K562 (cell line): ENCODE results near the gene RIT2. TPM values are rescaled to one million over a fixed set of nuclear protein-coding genes. Genes with fewer than 3 reads are reported as not detected.

Experiments
- ATAC-seq: fragments of 200-7000 bp; cut with Tn5 transposase; 3 replicates; pipeline ENCODE4 v1.9.1; 2020; ENCODE audit warnings: moderate library complexity
- BruUV-seq: library from RNA; stranded (reverse); fragments of 400-500 nt; replicated peaks from 2 replicates; lab custom pipeline; 2021; lab: Mats Ljungman, UMichigan
- CTCF ChIA-PET: fragments of 300-600 bp; formaldehyde crosslinking; extraction: SDS; loops from one replicate; lab custom pipeline; 2021; ENCODE audit warnings: low intra/inter-chr PET ratio; lab: Yijun Ruan, JAX
- POLR2A ChIA-PET: fragments of 300-600, 350-650 bp; sonication (Branson Sonifier 250); formaldehyde crosslinking; extraction: SDS; loops from one replicate; lab custom pipeline; 2021; ENCODE audit warnings: antibody characterized with exemption, inconsistent platforms; lab: Yijun Ruan, JAX
- DNase-seq, 4 experiments: peaks; one replicate each; pipeline versions ENCODE4 v3.0.0 to v3.0.0-alpha.2; 2011 to 2018; ENCODE audit warnings: low spot score in 3 of 4, mixed read lengths in 3 of 4; ENCODE audit errors: extremely low read depth in 1 of 4
- FAIRE-seq: peaks from 2 replicates; lab custom pipeline; 2011; peaks lifted over from hg19 to GRCh38; lab: Jason Lieb, UNC
- H2AFZ ChIP-seq: 2 replicates; pipeline ENCODE4 v1.6.0; 2011; ENCODE audit warnings: low read depth, low read length, control low read depth, inconsistent platforms
- H3K27ac ChIP-seq: fragments of 200-600 bp; 3 replicates; pipeline ENCODE4 v1.8.0; 2011; ENCODE audit warnings: low read depth, mild to moderate bottlenecking, control low read depth, inconsistent platforms, low read length, moderate library complexity, mixed read lengths; ENCODE audit errors: extremely low read depth
- H3K27me3 ChIP-seq, 2 experiments: fragments of 300-600 bp in 1 of 2; 2 replicates in 1 of 2; 3 replicates in 1 of 2; pipeline versions ENCODE4 v1.6.0 to v1.8.0; 2011; ENCODE audit warnings: inconsistent platforms in 2 of 2, low read length in 2 of 2, mild to moderate bottlenecking in 1 of 2, mixed read lengths in 1 of 2, moderate library complexity in 1 of 2; ENCODE audit not compliant: control insufficient read depth in 2 of 2, insufficient read depth in 2 of 2
- H3K36me3 ChIP-seq: fragments of 300-600 bp; 3 replicates; pipeline ENCODE4 v1.8.0; 2011; ENCODE audit warnings: mild to moderate bottlenecking, low read length, inconsistent platforms; ENCODE audit not compliant: control insufficient read depth, insufficient read depth
- H3K4me1 ChIP-seq, 2 experiments: fragments of 200-600 bp in 1 of 2; replicated peaks in 1 of 2; 2 replicates in 1 of 2; 3 replicates in 1 of 2; pipeline versions ENCODE4 v1.5.1 to v1.8.0; 2011; ENCODE audit warnings: inconsistent platforms in 2 of 2, low read length in 2 of 2, mild to moderate bottlenecking in 1 of 2, mixed read lengths in 1 of 2, moderate library complexity in 1 of 2; ENCODE audit not compliant: control insufficient read depth in 2 of 2, insufficient read depth in 2 of 2
- H3K4me2 ChIP-seq: 2 replicates; pipeline ENCODE4 v1.6.1; 2011; ENCODE audit warnings: low read length, control low read depth, inconsistent platforms, mixed read lengths; ENCODE audit not compliant: insufficient read depth
- H3K4me3 ChIP-seq: fragments of 200-600 bp; sonication (generic), shearing (Covaris generic); 2 replicates; pipeline ENCODE4 v1.5.1; 2016; ENCODE audit warnings: control low read depth, inconsistent platforms
- H3K79me2 ChIP-seq: fragments of 200-600 bp; 3 replicates; pipeline ENCODE4 v1.8.0; 2011; ENCODE audit warnings: low read length, inconsistent platforms; ENCODE audit not compliant: control insufficient read depth, insufficient read depth
- H3K9ac ChIP-seq, 2 experiments: 2 replicates each; pipeline versions ENCODE4 v1.6.0 to v1.6.1; 2011; ENCODE audit warnings: low read depth in 2 of 2, low read length in 2 of 2, control low read depth in 1 of 2, inconsistent platforms in 1 of 2, mild to moderate bottlenecking in 1 of 2, mixed read lengths in 1 of 2; ENCODE audit not compliant: insufficient read depth in 1 of 2
- H3K9me1 ChIP-seq: one replicate; pipeline ENCODE4 v1.6.0; 2011; ENCODE audit warnings: inconsistent platforms, mild to moderate bottlenecking, low read length, moderate library complexity; ENCODE audit not compliant: control insufficient read depth, insufficient read depth
- H3K9me3 ChIP-seq: replicated peaks from 2 replicates; pipeline ENCODE4 v1.5.1; 2011; ENCODE audit warnings: low read depth, low read length, inconsistent platforms; ENCODE audit not compliant: control insufficient read depth, insufficient read depth
- H4K20me1 ChIP-seq: replicated peaks from 2 replicates; pipeline ENCODE4 v1.6.1; 2011; ENCODE audit warnings: low read length, inconsistent platforms, mixed read lengths; ENCODE audit not compliant: control insufficient read depth, insufficient read depth
- BCOR ChIP-seq: fragments of 450-650 bp; IDR thresholded peaks from 2 replicates; pipeline ENCODE4 v1.6.1; 2016
- BDP1 ChIP-seq: IDR thresholded peaks from 3 replicates; pipeline ENCODE4 v1.6.1; 2011; ENCODE audit not compliant: insufficient read length, insufficient read depth
- FOXK1 ChIP-seq: sonication (generic); formaldehyde crosslinking; IDR thresholded peaks from 2 replicates; pipeline ENCODE4 v1.8.0; 2022; ENCODE audit warnings: missing genetic modification reagents, mild to moderate bottlenecking, borderline replicate concordance
- HDAC3 ChIP-seq: fragments of 450-650 bp; IDR thresholded peaks from 2 replicates; pipeline ENCODE4 v1.6.1; 2018; ENCODE audit warnings: borderline replicate concordance, mild to moderate bottlenecking, moderate library complexity; ENCODE audit not compliant: partially characterized antibody
- KDM2B ChIP-seq: fragments of 250-450 bp; sonication (Bioruptor Pico); IDR thresholded peaks from 2 replicates; pipeline ENCODE4 v1.8.0; 2021; ENCODE audit warnings: mild to moderate bottlenecking, moderate library complexity
- NR3C1 ChIP-seq: sonication (generic); formaldehyde crosslinking; IDR thresholded peaks from 2 replicates; pipeline ENCODE4 v1.8.1; 2022; ENCODE audit warnings: missing genetic modification reagents
- PRPF4 ChIP-seq: fragments of 200-400 bp; formaldehyde crosslinking; IDR thresholded peaks from one replicate; pipeline ENCODE4 v1.6.1; 2017; ENCODE audit warnings: low read length, low read depth, mild to moderate bottlenecking; ENCODE audit not compliant: insufficient read depth, poor library complexity, severe bottlenecking
- RBM22 ChIP-seq: fragments of 200-400 bp; formaldehyde crosslinking; IDR thresholded peaks from 2 replicates; pipeline ENCODE4 v1.6.1; 2018; ENCODE audit warnings: low read length, low read depth; ENCODE audit not compliant: poor library complexity, severe bottlenecking
- SMARCC2 ChIP-seq: fragments of 450-650 bp; IDR thresholded peaks from 2 replicates; pipeline ENCODE4 v1.6.1; 2017; ENCODE audit warnings: antibody characterized with exemption, moderate library complexity, mild to moderate bottlenecking, low read depth
- ZNF282 ChIP-seq: sonication (generic); formaldehyde crosslinking; IDR thresholded peaks from 2 replicates; pipeline ENCODE4 v1.8.1; 2023; ENCODE audit warnings: missing genetic modification reagents
- ZNF311 ChIP-seq: fragments of 250-450 bp; sonication (Bioruptor Pico); IDR thresholded peaks from 2 replicates; pipeline ENCODE4 v1.4.0; 2020; ENCODE audit warnings: mild to moderate bottlenecking, moderate library complexity
- ZNF354B ChIP-seq: fragments of 250-450 bp; sonication (Bioruptor Pico); IDR thresholded peaks from 2 replicates; pipeline ENCODE4 v1.4.0; 2020
- WGBS: fragments of 100-300 bp; shearing (Covaris generic); methylation state at CpG from one replicate; pipeline ENCODE4 v1.1.6; 2016; ENCODE audit warnings: low coverage, mixed read lengths; ENCODE audit not compliant: insufficient coverage; ENCODE audit errors: missing lambda C conversion rate; 5-methylcytosine and 5-hydroxymethylcytosine counted together
- in situ Hi-C: fragments of 300-500 bp; cut with MboI; formaldehyde crosslinking; loops from 4 replicates; pipeline ENCODE4 v1.15.0; 2018; ENCODE audit warnings: inconsistent platforms, mixed read lengths
- intact Hi-C: fragments of 100-400 bp; cut with micrococcal nuclease; formaldehyde crosslinking; loops from 2 replicates; pipeline ENCODE4 v1.14.2; 2022
- polyA plus RNA-seq, 8 experiments: library from polyadenylated mRNA; depleted of rRNA in 4 of 8; stranded (reverse) in 5 of 8; unstranded in 3 of 8; fragments of >200 nt; fragmentation: Nextera tagmentation in 2 of 8; fragmentation: Illumina TruSeq in 1 of 8; extraction: Ambion mirVana in 2 of 8; extraction: Trizol in 1 of 8; gene quantifications; 2 replicates each; pipeline versions ENCODE4 v1.2.1 to v1.2.3, GENCODE V29; 2011 to 2014; ENCODE audit warnings: inconsistent platforms in 1 of 8, missing spikeins in 1 of 8
- total RNA-seq, 7 experiments: library from RNA; depleted of rRNA in 6 of 7; stranded (reverse); fragments of >200 nt in 6 of 7; fragmentation: Illumina TruSeq in 2 of 7; extraction: Trizol in 2 of 7; gene quantifications; 2 replicates each; pipeline versions ENCODE4 v1.2.1 to v1.2.3, GENCODE V29; 2011 to 2021; ENCODE audit warnings: low replicate concordance in 1 of 7
- TF ChIP-seq, protein P1 (sequence below): sonication (generic); formaldehyde crosslinking; IDR thresholded peaks from 2 replicates; pipeline ENCODE4 v1.8.1; 2023; ENCODE audit warnings: missing genetic modification reagents, mild to moderate bottlenecking, borderline replicate concordance
- TF ChIP-seq, protein P2 (sequence below): fragments of 450-650 bp; IDR thresholded peaks from 2 replicates; pipeline ENCODE4 v1.6.1; 2018; ENCODE audit not compliant: partially characterized antibody

The RIT2 gene
- total and polyA plus RNA-seq, 9 of the 15 experiments (the other 6 are each of a cell fraction or from before 2014, with no cell fraction given) = not detected

DNA sequence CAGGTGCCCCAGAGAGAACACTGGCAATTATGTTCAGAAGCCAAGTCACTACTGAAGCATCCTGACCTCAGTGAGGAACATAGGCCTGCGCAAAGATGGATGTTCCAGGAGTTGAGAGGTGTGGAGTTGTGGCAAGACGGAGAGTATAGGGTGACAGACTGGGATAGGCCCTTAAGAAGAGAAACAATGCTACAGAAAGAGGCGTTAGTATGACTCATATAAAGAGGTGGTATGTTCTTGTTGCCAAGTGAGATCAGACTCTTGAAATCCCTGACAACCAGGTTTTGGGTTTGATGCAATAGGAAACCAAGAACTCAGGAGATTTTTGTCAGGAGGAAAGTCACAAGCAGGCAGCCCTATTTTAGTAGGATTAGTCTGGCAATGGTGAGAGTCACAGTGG, 185.6 kb downstream of the RIT2 start:
- H3K36me3 ChIP-seq = no peaks in the 10 kb centered on the region
- no peaks in the 10 kb centered on the region for H3K9me3 ChIP-seq
- no peak overlapping the region for H3K4me3 ChIP-seq
- no peaks in the 10 kb centered on the region for H3K27me3 ChIP-seq
- H3K4me1 ChIP-seq = no peaks in the 10 kb centered on the region
- DNase-seq = no peak
- H2AFZ ChIP-seq = no peak overlapping the region
- no peaks in the 10 kb centered on the region for H3K79me2 ChIP-seq
- ChIA-PET CTCF (no interaction called here), POLR2A (no interaction called here)
- H4K20me1 ChIP-seq = no peaks in the 10 kb centered on the region
- H3K9ac ChIP-seq = no peak overlapping the region
- H3K27ac ChIP-seq = no peak overlapping the region
- intact Hi-C loops = no loop called here
- no peak overlapping the region for H3K4me2 ChIP-seq
- no peak for ATAC-seq
- TF ChIP-seq BCOR = no peak
- TF ChIP-seq BDP1 = no peak
- TF ChIP-seq, protein P1, sequence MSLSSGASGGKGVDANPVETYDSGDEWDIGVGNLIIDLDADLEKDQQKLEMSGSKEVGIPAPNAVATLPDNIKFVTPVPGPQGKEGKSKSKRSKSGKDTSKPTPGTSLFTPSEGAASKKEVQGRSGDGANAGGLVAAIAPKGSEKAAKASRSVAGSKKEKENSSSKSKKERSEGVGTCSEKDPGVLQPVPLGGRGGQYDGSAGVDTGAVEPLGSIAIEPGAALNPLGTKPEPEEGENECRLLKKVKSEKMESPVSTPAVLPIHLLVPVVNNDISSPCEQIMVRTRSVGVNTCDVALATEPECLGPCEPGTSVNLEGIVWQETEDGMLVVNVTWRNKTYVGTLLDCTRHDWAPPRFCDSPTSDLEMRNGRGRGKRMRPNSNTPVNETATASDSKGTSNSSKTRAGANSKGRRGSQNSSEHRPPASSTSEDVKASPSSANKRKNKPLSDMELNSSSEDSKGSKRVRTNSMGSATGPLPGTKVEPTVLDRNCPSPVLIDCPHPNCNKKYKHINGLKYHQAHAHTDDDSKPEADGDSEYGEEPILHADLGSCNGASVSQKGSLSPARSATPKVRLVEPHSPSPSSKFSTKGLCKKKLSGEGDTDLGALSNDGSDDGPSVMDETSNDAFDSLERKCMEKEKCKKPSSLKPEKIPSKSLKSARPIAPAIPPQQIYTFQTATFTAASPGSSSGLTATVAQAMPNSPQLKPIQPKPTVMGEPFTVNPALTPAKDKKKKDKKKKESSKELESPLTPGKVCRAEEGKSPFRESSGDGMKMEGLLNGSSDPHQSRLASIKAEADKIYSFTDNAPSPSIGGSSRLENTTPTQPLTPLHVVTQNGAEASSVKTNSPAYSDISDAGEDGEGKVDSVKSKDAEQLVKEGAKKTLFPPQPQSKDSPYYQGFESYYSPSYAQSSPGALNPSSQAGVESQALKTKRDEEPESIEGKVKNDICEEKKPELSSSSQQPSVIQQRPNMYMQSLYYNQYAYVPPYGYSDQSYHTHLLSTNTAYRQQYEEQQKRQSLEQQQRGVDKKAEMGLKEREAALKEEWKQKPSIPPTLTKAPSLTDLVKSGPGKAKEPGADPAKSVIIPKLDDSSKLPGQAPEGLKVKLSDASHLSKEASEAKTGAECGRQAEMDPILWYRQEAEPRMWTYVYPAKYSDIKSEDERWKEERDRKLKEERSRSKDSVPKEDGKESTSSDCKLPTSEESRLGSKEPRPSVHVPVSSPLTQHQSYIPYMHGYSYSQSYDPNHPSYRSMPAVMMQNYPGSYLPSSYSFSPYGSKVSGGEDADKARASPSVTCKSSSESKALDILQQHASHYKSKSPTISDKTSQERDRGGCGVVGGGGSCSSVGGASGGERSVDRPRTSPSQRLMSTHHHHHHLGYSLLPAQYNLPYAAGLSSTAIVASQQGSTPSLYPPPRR = no peak
- TF ChIP-seq NR3C1 (CRISPR knock-in tag) = no peak
- no peak for TF ChIP-seq ZNF282 (CRISPR knock-in tag)
- no peak for TF ChIP-seq ZNF354B (CRISPR knock-in tag)
- no peak for TF ChIP-seq RBM22
- TF ChIP-seq, protein P2, sequence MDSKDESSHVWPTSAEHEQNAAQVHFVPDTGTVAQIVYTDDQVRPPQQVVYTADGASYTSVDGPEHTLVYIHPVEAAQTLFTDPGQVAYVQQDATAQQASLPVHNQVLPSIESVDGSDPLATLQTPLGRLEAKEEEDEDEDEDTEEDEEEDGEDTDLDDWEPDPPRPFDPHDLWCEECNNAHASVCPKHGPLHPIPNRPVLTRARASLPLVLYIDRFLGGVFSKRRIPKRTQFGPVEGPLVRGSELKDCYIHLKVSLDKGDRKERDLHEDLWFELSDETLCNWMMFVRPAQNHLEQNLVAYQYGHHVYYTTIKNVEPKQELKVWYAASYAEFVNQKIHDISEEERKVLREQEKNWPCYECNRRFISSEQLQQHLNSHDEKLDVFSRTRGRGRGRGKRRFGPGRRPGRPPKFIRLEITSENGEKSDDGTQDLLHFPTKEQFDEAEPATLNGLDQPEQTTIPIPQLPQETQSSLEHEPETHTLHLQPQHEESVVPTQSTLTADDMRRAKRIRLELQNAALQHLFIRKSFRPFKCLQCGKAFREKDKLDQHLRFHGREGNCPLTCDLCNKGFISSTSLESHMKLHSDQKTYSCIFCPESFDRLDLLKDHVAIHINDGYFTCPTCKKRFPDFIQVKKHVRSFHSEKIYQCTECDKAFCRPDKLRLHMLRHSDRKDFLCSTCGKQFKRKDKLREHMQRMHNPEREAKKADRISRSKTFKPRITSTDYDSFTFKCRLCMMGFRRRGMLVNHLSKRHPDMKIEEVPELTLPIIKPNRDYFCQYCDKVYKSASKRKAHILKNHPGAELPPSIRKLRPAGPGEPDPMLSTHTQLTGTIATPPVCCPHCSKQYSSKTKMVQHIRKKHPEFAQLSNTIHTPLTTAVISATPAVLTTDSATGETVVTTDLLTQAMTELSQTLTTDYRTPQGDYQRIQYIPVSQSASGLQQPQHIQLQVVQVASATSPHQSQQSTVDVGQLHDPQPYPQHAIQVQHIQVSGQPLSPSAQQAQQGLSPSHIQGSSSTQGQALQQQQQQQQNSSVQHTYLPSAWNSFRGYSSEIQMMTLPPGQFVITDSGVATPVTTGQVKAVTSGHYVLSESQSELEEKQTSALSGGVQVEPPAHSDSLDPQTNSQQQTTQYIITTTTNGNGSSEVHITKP = no peak
- TF ChIP-seq SMARCC2 = no peak
- no peak for TF ChIP-seq ZNF311 (CRISPR knock-in tag)
- TF ChIP-seq KDM2B (CRISPR knock-in tag) = no peak
- no peak for TF ChIP-seq FOXK1 (CRISPR knock-in tag)
- no peak for TF ChIP-seq PRPF4
- no peak for TF ChIP-seq HDAC3
- no peak for FAIRE-seq
- in situ Hi-C loops = no loop called here
- BruUV-seq = no TSS peak
- WGBS = 0% methylated on average over 2 of the region's 3 CpGs
- no peaks in the 10 kb centered on the region for H3K9me1 ChIP-seq
